Heart left ventricle (tissue), 16 donors: Measurements from ENCODE around the gene ENOX1. TPM values are rescaled to one million over a fixed set of nuclear protein-coding genes. Genes with fewer than 3 reads are reported as not detected.

Experiments
- ATAC-seq, 4 donors: fragments of 200-7000 bp; cut with Tn5 transposase; one replicate each; pipeline ENCODE4 v1.9.1; 2020 to 2022; ENCODE audit warnings: moderate library complexity in 4 of 4, mild to moderate bottlenecking in 3 of 4, moderate number of reproducible peaks in 1 of 4
- DNase-seq, 5 donors: peaks; one replicate each; pipeline ENCODE4 v3.0.0-alpha.2; 2020
- H3K27ac ChIP-seq, 12 donors: fragments of 200-600 bp; sonication (generic) in 4 of 12; one replicate each; pipeline versions ENCODE4 v1.5.0 to v1.8.0; 2016 to 2022; ENCODE audit warnings: mild to moderate bottlenecking in 2 of 12
- H3K27me3 ChIP-seq, 9 donors: fragments of 200-600 bp; sonication (generic) in 2 of 9; one replicate each; pipeline versions ENCODE4 v1.5.1 to v1.8.0; 2016 to 2022; ENCODE audit warnings: mild to moderate bottlenecking in 3 of 9
- H3K36me3 ChIP-seq, 9 donors: fragments of 200-600 bp; sonication (generic) in 2 of 9; one replicate each; pipeline versions ENCODE4 v1.5.0 to v1.8.0; 2018 to 2022; ENCODE audit warnings: mild to moderate bottlenecking in 2 of 9
- H3K4me1 ChIP-seq, 12 donors: fragments of 200-600 bp; sonication (generic) in 4 of 12; one replicate each; pipeline versions ENCODE4 v1.5.0 to v1.8.0; 2016 to 2022; ENCODE audit warnings: mild to moderate bottlenecking in 3 of 12
- H3K4me3 ChIP-seq, 12 donors: fragments of 200-600 bp; sonication (generic) in 4 of 12; one replicate each; pipeline versions ENCODE4 v1.5.0 to v1.8.0; 2017 to 2022; ENCODE audit warnings: mild to moderate bottlenecking in 9 of 12, moderate library complexity in 4 of 12
- H3K9me3 ChIP-seq, 12 donors: fragments of 200-600 bp; sonication (generic) in 4 of 12; one replicate each; pipeline versions ENCODE4 v1.5.0 to v1.8.0; 2016 to 2022; ENCODE audit warnings: mild to moderate bottlenecking in 1 of 12
- CTCF ChIP-seq, 12 donors: fragments of 200-600 bp; sonication (generic) in 4 of 12; IDR thresholded peaks; one replicate each; pipeline versions ENCODE4 v1.5.0 to v1.8.0; 2018 to 2022; ENCODE audit warnings: antibody characterized with exemption in 12 of 12, mild to moderate bottlenecking in 5 of 12
- POLR2A ChIP-seq, 2 donors: fragments of 450-650 bp; IDR thresholded peaks; one replicate each; pipeline ENCODE4 v1.6.1; 2017; ENCODE audit warnings: antibody characterized with exemption in 2 of 2, mild to moderate bottlenecking in 2 of 2, moderate library complexity in 2 of 2
- WGBS, 4 donors: extraction: QIAGEN DNeasy Blood & Tissue Kit in 2 of 4; methylation state at CpG; one replicate each; pipeline versions ENCODE4 v1.1.5 to v1.1.7; 2013 to 2018; 5-methylcytosine and 5-hydroxymethylcytosine counted together
- intact Hi-C, 10 donors: fragments of 100-400 bp; cut with DNase I; formaldehyde crosslinking; loops; one replicate each; pipeline versions ENCODE4 v1.11.1 to v1.14.2; 2022
- polyA plus RNA-seq, 2 donors: library from polyadenylated mRNA; stranded (reverse); fragments of 200-250 nt; gene quantifications; one replicate each; pipeline ENCODE4 v1.2.3, GENCODE V29; 2013
- total RNA-seq, 9 donors: library from RNA; depleted of rRNA in 2 of 9; stranded (reverse); fragments of >200 nt in 2 of 9; fragmentation: NEBNext Ultra II Directional in 3 of 9; extraction: Animal tissue kit (Norgen Biotek cat#: 25700) in 3 of 9; gene quantifications; one replicate each; pipeline versions ENCODE4 v1.1.0 to v1.2.4, GENCODE V29; 2016 to 2023
- donor health status: ischemic (EF 13 %, LVEDD 7.1; RV severe dilation, severe dysfunction).
- donor health status: healthy with polysubstance abuse.
- donor health status: DM: no; HTN: yes; CAD: no.
- donor health status: DM: no; HTN: no; CAD: no.
- donor health status: ischemic (EF 25% LVEDD 6.9; RV normal size, moderate dysfunction).
- donor health status: ischemic (EF 25% LVEDD 5.7; RV mildly dilated, moderate dysfunction).
- donor health status: healthy.
- donor health status: DM: yes; HTN: yes; CAD: no.
- donor health status: ischemic (EF 35%, LVEDD 5.7; RV mildly dilated, moderate dysfunction).
- donor health status: nonischemic (EF 11% LVEDD 7.7; RV severe dilation, severe dysfunction).
- donor health status: DM: yes; HTN: yes; CAD: no.
- donor health status: PGD.
- donor health status: ischemic (EF 29% LVEDD 5.4; RV normal size, mild dysfunction).
- donor health status: nonischemic (EF 23%, LVEDD 6.1; RV moderate dilation, normal function).

Gene ENOX1
- total and polyA plus RNA-seq, 11 donors = 2.0 to 10.1 (median 5.4) TPM

DNA sequence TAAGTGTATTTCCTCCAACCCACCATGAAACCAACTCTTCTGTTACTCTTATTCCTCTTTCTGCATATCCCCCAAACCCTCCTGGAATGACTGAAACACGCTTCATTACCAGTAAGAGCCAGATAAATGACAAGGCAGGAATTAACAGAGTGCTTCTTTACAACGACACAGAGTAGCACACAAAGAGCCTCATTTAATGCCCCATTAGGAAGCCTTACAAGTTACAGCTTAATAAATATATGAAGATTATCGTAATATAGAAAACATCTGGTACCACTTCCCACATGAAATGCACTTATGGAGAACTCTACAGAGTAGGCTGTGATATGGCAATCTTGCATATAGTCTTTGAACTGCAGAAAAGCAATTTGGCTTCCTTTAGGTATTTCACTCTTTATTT, 116.8 kb downstream of the ENOX1 start:
- H3K27me3 ChIP-seq = no peaks in the 10 kb centered on the region
- peaks cover 0 to 6% (median 0%) of the 10 kb centered on the region in 12 donors for H3K4me1 ChIP-seq
- H3K27ac ChIP-seq = no peak overlapping the region
- no peaks in the 10 kb centered on the region for H3K9me3 ChIP-seq
- WGBS, 4 donors = 85 to 93% (median 88%) methylated on average over 3 of the region's 3 CpGs
- ATAC-seq (no peak), DNase-seq (no peak)
- no peak overlapping the region for H3K4me3 ChIP-seq
- no peaks in the 10 kb centered on the region for H3K36me3 ChIP-seq
- TF ChIP-seq POLR2A (IDR thresholded peaks at IDR 0.05) = no peak
- no peak for TF ChIP-seq CTCF (IDR thresholded peaks at IDR 0.05)
- intact Hi-C loops = no loop called here

- TF ChIP-seq POLR2A (IDR thresholded peaks at IDR 0.05) (no peak), CTCF (IDR thresholded peaks at IDR 0.05) (no peak)
- H3K27ac ChIP-seq = no peak overlapping the region
- ATAC-seq = no peak
- no peaks in the 10 kb centered on the region for H3K27me3 ChIP-seq
- H3K4me3 ChIP-seq = no peak overlapping the region
- no peaks in the 10 kb centered on the region for H3K9me3 ChIP-seq
- peaks cover 0 to 15% (median 3%) of the 10 kb centered on the region in 12 donors for H3K4me1 ChIP-seq
- no peak for DNase-seq
- no peaks in the 10 kb centered on the region for H3K36me3 ChIP-seq
- 81 to 91% (median 88%) methylated on average over 1 of the region's 1 CpG for WGBS, 4 donors
- intact Hi-C loops = no loop called here
These were observed 117.7 kb downstream of the ENOX1 start for GRCh38 chr13:43669101-43669500.

- TF ChIP-seq CTCF (IDR thresholded peaks at IDR 0.05) (no peak), POLR2A (IDR thresholded peaks at IDR 0.05) (no peak)
- no peaks in the 10 kb centered on the region for H3K27me3 ChIP-seq
- no peaks in the 10 kb centered on the region for H3K9me3 ChIP-seq
- no peak overlapping the region for H3K27ac ChIP-seq
- ATAC-seq (no peak), DNase-seq (no peak)
- 95 to 100% (median 97%) methylated on average over 2 of the region's 2 CpGs for WGBS, 4 donors
- H3K4me1 ChIP-seq = peaks cover 0 to 26% (median 10%) of the 10 kb centered on the region in 12 donors
- no peaks in the 10 kb centered on the region for H3K36me3 ChIP-seq
- intact Hi-C loops = no loop called here
- H3K4me3 ChIP-seq = no peak overlapping the region
These were observed 120.4 kb downstream of the ENOX1 start for GRCh38 chr13:43666403-43666802.

DNA sequence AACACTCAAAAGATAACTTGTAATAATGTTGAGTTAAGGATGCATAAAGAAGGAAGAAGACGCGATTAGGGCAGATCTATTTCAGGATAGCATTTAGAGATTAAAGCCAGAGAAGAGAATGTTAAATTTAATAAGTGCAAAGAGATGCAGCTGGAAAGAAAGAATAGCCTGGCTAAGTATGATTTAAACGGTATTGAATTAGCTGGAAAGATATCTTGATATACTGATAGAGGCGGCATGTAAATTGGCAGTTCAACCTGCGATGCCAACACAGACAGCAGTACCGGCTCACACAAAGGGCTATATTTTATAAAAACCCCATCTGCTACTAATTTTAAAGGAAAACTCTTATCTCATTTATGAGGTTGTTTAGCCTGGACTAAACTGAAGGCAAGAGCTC, 121.4 kb downstream of the ENOX1 start:
- intact Hi-C loops = no loop called here
- no peak overlapping the region for H3K4me3 ChIP-seq
- H3K27ac ChIP-seq = peak overlapping the region in 4 of 12 donors; percentile 11 to 54 (median 36)
- TF ChIP-seq CTCF (IDR thresholded peaks at IDR 0.05) (no peak), POLR2A (IDR thresholded peaks at IDR 0.05) (no peak)
- H3K4me1 ChIP-seq = peaks cover 0 to 26% (median 10%) of the 10 kb centered on the region in 12 donors
- ATAC-seq (no peak), DNase-seq (no peak)
- no peaks in the 10 kb centered on the region for H3K36me3 ChIP-seq
- no peaks in the 10 kb centered on the region for H3K27me3 ChIP-seq
- 60 to 79% (median 74%) methylated on average over 6 of the region's 6 CpGs for WGBS, 4 donors
- no peaks in the 10 kb centered on the region for H3K9me3 ChIP-seq
